NB4 (cell line): ENCODE data around the gene NCOA1.
"Not testable (repeated sequence)": the region's sequence is repeated elsewhere in the genome, so short reads cannot be mapped to it uniquely, and the experiment has no call there.

Experiments
- DNase-seq: peaks from one replicate; pipeline ENCODE4 v3.0.0; 2010; ENCODE audit warnings: low read depth
- H3K4me3 ChIP-seq: one replicate; pipeline ENCODE4 v1.5.1; 2011; ENCODE audit warnings: mild to moderate bottlenecking, low read depth, low read length, moderate library complexity
- MAX ChIP-seq: IDR thresholded peaks from 2 replicates; pipeline ENCODE4 v1.6.1; 2011; ENCODE audit warnings: low read depth, low read length
- MYC ChIP-seq: IDR thresholded peaks from 2 replicates; pipeline ENCODE4 v1.6.1; 2011; ENCODE audit warnings: low read depth, low read length
- POLR2A ChIP-seq: IDR thresholded peaks from 2 replicates; pipeline ENCODE4 v1.6.1; 2011; ENCODE audit warnings: mild to moderate bottlenecking; ENCODE audit not compliant: insufficient read length; ENCODE audit errors: extremely low read depth
- TF ChIP-seq, protein P1 (sequence below): IDR thresholded peaks from one replicate; pipeline ENCODE4 v1.5.1; 2012; ENCODE audit warnings: low read depth, low read length

The NCOA1 gene

GRCh38 chr2:24482972-24483300 is 8.1 kb upstream of the NCOA1 start:
- no peak for DNase-seq
- TF ChIP-seq MAX: no peak
- no peak for TF ChIP-seq MYC
- TF ChIP-seq, protein P1, sequence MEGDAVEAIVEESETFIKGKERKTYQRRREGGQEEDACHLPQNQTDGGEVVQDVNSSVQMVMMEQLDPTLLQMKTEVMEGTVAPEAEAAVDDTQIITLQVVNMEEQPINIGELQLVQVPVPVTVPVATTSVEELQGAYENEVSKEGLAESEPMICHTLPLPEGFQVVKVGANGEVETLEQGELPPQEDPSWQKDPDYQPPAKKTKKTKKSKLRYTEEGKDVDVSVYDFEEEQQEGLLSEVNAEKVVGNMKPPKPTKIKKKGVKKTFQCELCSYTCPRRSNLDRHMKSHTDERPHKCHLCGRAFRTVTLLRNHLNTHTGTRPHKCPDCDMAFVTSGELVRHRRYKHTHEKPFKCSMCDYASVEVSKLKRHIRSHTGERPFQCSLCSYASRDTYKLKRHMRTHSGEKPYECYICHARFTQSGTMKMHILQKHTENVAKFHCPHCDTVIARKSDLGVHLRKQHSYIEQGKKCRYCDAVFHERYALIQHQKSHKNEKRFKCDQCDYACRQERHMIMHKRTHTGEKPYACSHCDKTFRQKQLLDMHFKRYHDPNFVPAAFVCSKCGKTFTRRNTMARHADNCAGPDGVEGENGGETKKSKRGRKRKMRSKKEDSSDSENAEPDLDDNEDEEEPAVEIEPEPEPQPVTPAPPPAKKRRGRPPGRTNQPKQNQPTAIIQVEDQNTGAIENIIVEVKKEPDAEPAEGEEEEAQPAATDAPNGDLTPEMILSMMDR: no peak
- no peak for TF ChIP-seq POLR2A
- H3K4me3 ChIP-seq: no peak overlapping the region

DNA sequence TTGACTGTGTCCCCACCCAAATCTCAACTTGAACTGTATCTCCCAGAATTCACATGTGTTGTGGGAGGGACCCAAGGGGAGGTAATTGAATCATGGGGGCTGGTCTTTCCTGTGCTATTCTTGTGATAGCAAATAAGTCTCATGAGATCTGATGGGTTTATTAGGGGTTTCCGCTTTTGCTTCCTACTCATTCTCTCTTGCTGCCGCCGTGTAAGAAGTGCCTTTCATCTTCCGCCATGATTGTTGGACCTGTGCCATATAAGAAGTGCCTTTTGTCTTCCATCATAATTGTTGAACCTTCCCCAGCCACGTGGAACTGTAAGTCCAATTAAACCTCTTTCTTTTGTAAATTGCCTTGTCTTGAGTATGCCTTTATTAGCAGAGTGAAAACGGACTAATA is 6.4 kb upstream of the NCOA1 start:
- not testable (repeated sequence) for H3K4me3 ChIP-seq, DNase-seq

DNA sequence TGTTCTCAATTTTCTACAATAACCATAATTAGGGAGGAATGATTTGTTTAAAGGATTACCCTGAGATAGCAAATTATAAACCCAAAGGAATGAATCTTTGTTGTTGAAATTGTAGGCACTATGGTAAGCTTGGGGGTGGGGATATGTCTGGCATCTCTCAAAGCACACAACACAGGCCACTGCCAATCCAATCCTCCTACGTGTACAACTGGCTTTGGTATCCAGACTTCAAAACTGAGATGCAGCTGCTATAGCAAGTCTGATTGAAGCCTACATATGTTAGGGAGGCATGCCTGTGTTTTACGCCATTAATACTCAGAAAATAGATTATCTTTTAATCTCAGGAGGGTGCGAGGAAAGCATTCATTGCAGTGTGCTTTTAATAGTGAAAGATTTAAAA is 5.9 kb upstream of the NCOA1 start:
- TF ChIP-seq, protein P1: no peak
- no peak for TF ChIP-seq MAX
- TF ChIP-seq POLR2A: no peak
- TF ChIP-seq MYC: no peak
- DNase-seq: no peak
- no peak overlapping the region for H3K4me3 ChIP-seq

DNA sequence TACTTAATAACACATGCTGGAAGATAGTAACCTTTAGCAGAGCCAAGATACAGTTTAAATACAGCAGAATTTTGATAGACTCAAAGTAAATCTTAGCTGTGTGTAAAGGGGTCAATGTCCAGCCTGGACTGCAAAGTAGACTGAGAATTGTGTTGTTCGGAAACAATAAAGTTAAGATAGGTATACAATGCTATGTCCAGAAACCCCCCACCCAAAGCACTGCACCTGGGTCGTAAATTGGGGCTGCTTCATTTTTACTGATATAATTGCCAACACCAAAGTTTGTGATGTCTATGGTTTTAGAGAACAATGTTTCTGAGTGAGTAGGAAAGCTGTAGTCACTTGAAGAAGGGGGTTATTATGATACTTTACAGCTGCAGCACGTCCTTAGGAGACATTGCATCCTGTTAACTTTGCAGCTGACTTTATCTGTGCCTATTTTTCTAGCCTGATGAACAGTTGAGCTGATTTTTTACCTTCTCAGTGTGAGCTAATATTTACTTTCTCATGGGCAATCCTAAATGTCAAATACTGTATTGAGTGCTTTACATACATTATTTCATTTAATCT is 4.3 kb upstream of the NCOA1 start:
- DNase-seq: no peak
- no peak overlapping the region for H3K4me3 ChIP-seq
- no peak for TF ChIP-seq MYC
- TF ChIP-seq, protein P1: no peak
- TF ChIP-seq POLR2A: no peak
- no peak for TF ChIP-seq MAX

- H3K4me3 ChIP-seq: peak overlapping the region; percentile 71
- TF ChIP-seq MAX: no peak
- TF ChIP-seq, protein P1: no peak
- peak; percentile 15 for DNase-seq
Observed at GRCh38 chr2:24489465-24490180, 1.4 kb upstream of the NCOA1 start.

DNA sequence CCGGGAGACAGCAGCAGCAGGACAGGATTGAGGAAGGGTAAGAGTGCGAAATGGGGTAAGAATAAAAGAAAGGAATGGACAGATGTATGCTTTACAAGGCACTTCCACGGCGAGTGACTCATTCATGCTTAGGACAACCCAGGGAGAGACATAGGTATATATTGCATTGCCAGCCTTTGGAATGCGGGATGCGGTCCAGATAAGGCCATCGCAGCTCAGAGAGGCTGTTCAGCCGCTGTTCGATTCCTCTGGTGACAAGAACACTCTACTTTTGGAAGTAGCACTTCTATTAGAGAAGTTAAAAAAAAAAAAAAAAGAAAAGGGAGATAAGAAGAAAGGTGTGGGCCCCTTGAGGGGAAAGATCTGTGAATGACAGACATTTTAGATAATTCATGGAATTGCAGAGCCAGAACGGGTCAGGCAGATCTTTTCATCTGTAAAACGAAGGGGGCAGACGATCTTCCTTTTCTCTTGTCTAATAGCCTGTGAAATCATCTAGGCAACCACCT is 819 bp upstream of the NCOA1 start:
- H3K4me3 ChIP-seq: peak overlapping the region; percentile 71
- TF ChIP-seq MAX (no peak), POLR2A (no peak)
- TF ChIP-seq, protein P1: no peak
- peak; percentile 40 for DNase-seq
